Prostate gland (tissue), 2 donors: ENCODE data around the gene BICC1. TPM values are rescaled to one million over a fixed set of nuclear protein-coding genes. Genes with fewer than 3 reads are reported as not detected.

ENCODE experiments used
- DNase-seq: peaks from one replicate; pipeline ENCODE4 v3.0.0-alpha.2; 2019; ENCODE audit warnings: low spot score
- H3K27ac ChIP-seq, 2 donors: fragments of 200-600 bp; sonication (generic); 2 replicates each; pipeline ENCODE4 v1.5.1; 2017 to 2019
- H3K27me3 ChIP-seq: fragments of 200-600 bp; sonication (generic); replicated peaks from 2 replicates; pipeline ENCODE4 v1.5.1; 2019; ENCODE audit not compliant: insufficient read depth
- H3K36me3 ChIP-seq, 2 donors: fragments of 200-600 bp; sonication (generic); 1 replicate in 1 of 2; 2 replicates in 1 of 2; pipeline versions ENCODE4 v1.5.1 to v1.8.1; 2017 to 2019
- H3K4me1 ChIP-seq: fragments of 200-600 bp; sonication (generic); replicated peaks from 2 replicates; pipeline ENCODE4 v1.5.1; 2019
- H3K4me3 ChIP-seq, 2 donors: fragments of 200-600 bp; sonication (generic); 2 replicates each; pipeline ENCODE4 v1.5.1; 2017 to 2019
- H3K9me3 ChIP-seq: fragments of 200-600 bp; sonication (generic); 2 replicates; pipeline ENCODE4 v1.5.1; 2017
- CTCF ChIP-seq, 4 experiments: fragments of 200-600 bp in 2 of 4; fragments of 450-650 bp in 2 of 4; sonication (generic) in 2 of 4; IDR thresholded peaks; 1 replicate in 3 of 4; 2 replicates in 1 of 4; pipeline ENCODE4 v1.5.1; 2016 to 2019; ENCODE audit warnings: antibody characterized with exemption in 4 of 4, mild to moderate bottlenecking in 2 of 4, moderate library complexity in 2 of 4
- POLR2A ChIP-seq: fragments of 450-650 bp; IDR thresholded peaks from one replicate; pipeline ENCODE4 v1.6.1; 2016; ENCODE audit warnings: antibody characterized with exemption, mild to moderate bottlenecking
- POLR2AphosphoS5 ChIP-seq: sonication (generic); formaldehyde crosslinking; IDR thresholded peaks from one replicate; pipeline ENCODE4 v1.6.1; 2017; ENCODE audit warnings: antibody characterized with exemption
- WGBS: methylation state at CpG from one replicate; pipeline ENCODE4 v1.1.5; 2018; 5-methylcytosine and 5-hydroxymethylcytosine counted together
- intact Hi-C: fragments of 100-400 bp; cut with DNase I; formaldehyde crosslinking; loops from one replicate; pipeline ENCODE4 v1.14.2; 2022
- total RNA-seq, 2 donors: library from RNA; depleted of rRNA; stranded (reverse); fragments of >200 nt; gene quantifications; one replicate each; pipeline ENCODE4 v1.1.0, GENCODE V29; 2016

Gene BICC1
- total RNA-seq, 2 donors from 2014 or later, result 5.1 to 12.7 TPM

- no peak for DNase-seq
- H3K27ac ChIP-seq, result no peak overlapping the region
- no peaks in the 10 kb centered on the region for H3K4me1 ChIP-seq
- 83% methylated on average over 5 of the region's 5 CpGs for WGBS
- no peak for TF ChIP-seq POLR2AphosphoS5
- no peak for TF ChIP-seq CTCF (IDR thresholded peaks at IDR 0.05)
- no peak for TF ChIP-seq POLR2A
- intact Hi-C loops, result no loop called here
- H3K27me3 ChIP-seq, result no peaks in the 10 kb centered on the region
- no peaks in the 10 kb centered on the region for H3K36me3 ChIP-seq
- no peaks in the 10 kb centered on the region for H3K9me3 ChIP-seq
- no peak overlapping the region for H3K4me3 ChIP-seq
Measured at GRCh38 chr10:58660575-58661255, 148.0 kb downstream of the BICC1 start.

GRCh38 chr10:58661336-58661735 lies 148.7 kb downstream of the BICC1 start:
- H3K9me3 ChIP-seq, result no peaks in the 10 kb centered on the region
- H3K27me3 ChIP-seq, result no peaks in the 10 kb centered on the region
- DNase-seq, result no peak
- H3K4me3 ChIP-seq, result no peak overlapping the region
- 74% methylated on average over 1 of the region's 1 CpG for WGBS
- H3K4me1 ChIP-seq, result no peaks in the 10 kb centered on the region
- TF ChIP-seq CTCF (IDR thresholded peaks at IDR 0.05), result no peak
- TF ChIP-seq POLR2AphosphoS5, result no peak
- no peaks in the 10 kb centered on the region for H3K36me3 ChIP-seq
- H3K27ac ChIP-seq, result no peak overlapping the region
- intact Hi-C loops, result no loop called here

GRCh38 chr10:58661902-58662301 lies 149.2 kb downstream of the BICC1 start:
- Histone ChIP-seq H3K36me3 (no peaks in the 10 kb centered on the region), H3K9me3 (no peaks in the 10 kb centered on the region), H3K27ac (no peak overlapping the region), H3K27me3 (no peaks in the 10 kb centered on the region), H3K4me1 (no peaks in the 10 kb centered on the region), H3K4me3 (no peak overlapping the region)
- no peak for DNase-seq
- WGBS, result 44% methylated on average over 2 of the region's 2 CpGs
- intact Hi-C loops, result no loop called here
- TF ChIP-seq POLR2A, result no peak
- no peak for TF ChIP-seq CTCF (IDR thresholded peaks at IDR 0.05)
- TF ChIP-seq POLR2AphosphoS5, result no peak

- Histone ChIP-seq H3K36me3 (no peaks in the 10 kb centered on the region), H3K4me3 (no peak overlapping the region), H3K27me3 (no peaks in the 10 kb centered on the region), H3K27ac (no peak overlapping the region), H3K4me1 (no peaks in the 10 kb centered on the region), H3K9me3 (no peaks in the 10 kb centered on the region)
- TF ChIP-seq POLR2A (no peak), CTCF (IDR thresholded peaks at IDR 0.05) (no peak), POLR2AphosphoS5 (no peak)
- intact Hi-C loops, result no loop called here
- no peak for DNase-seq
- WGBS, result 62% methylated on average over 4 of the region's 4 CpGs
Measured at GRCh38 chr10:58662314-58662713, 149.6 kb downstream of the BICC1 start.

GRCh38 chr10:58665361-58665760 lies 152.7 kb downstream of the BICC1 start:
- WGBS, result 26% methylated on average over 3 of the region's 3 CpGs
- Histone ChIP-seq H3K27ac (peak overlapping the region; percentile 34 to 49), H3K4me1 (no peaks in the 10 kb centered on the region), H3K9me3 (no peaks in the 10 kb centered on the region), H3K4me3 (peak overlapping the region in 1 of 2 donors; percentile 20), H3K27me3 (no peaks in the 10 kb centered on the region), H3K36me3 (no peaks in the 10 kb centered on the region)
- intact Hi-C loops, result no loop called here
- TF ChIP-seq POLR2A (no peak), POLR2AphosphoS5 (no peak), CTCF (IDR thresholded peaks at IDR 0.05) (no peak)
- DNase-seq, result no peak
